IMR-90 (cell line): ENCODE measurements around the gene NOX3. TPM values are rescaled to one million over a fixed set of nuclear protein-coding genes. Genes with fewer than 3 reads are reported as not detected.
"Not testable (repeated sequence)": the region's sequence is repeated elsewhere in the genome, so short reads cannot be mapped to it uniquely, and the experiment has no call there.

Experiments
- ATAC-seq: fragments of 200-7000 bp; cut with Tn5 transposase; 2 replicates; pipeline ENCODE4 v1.9.1; 2020; ENCODE audit warnings: low read depth, mild to moderate bottlenecking, moderate library complexity
- BruUV-seq: library from RNA; stranded (reverse); fragments of 400-500 nt; replicated peaks from 2 replicates; lab custom pipeline; 2021; lab: Mats Ljungman, UMichigan
- CTCF ChIA-PET: fragments of 300-600 bp; formaldehyde crosslinking; extraction: SDS; loops from one replicate; lab custom pipeline; 2021; ENCODE audit warnings: antibody characterized with exemption; lab: Yijun Ruan, JAX
- POLR2A ChIA-PET: fragments of 300-600 bp; sonication (Branson Sonifier 250); formaldehyde crosslinking; loops from one replicate; lab custom pipeline; 2022; ENCODE audit warnings: antibody characterized with exemption; ENCODE audit not compliant: unreplicated experiment; lab: Charles Lee
- DNase-seq: peaks from one replicate; pipeline ENCODE4 v3.0.0; 2013
- H2AFZ ChIP-seq: replicated peaks from 2 replicates; pipeline ENCODE3; 2013; ENCODE audit warnings: low read length, mild to moderate bottlenecking; ENCODE audit not compliant: poor library complexity
- H2AK5ac ChIP-seq: 2 replicates; pipeline ENCODE4 v1.6.1; 2013; ENCODE audit warnings: low read depth, low read length, inconsistent platforms
- H2AK9ac ChIP-seq: replicated peaks from 2 replicates; pipeline ENCODE3; 2013; ENCODE audit warnings: mild to moderate bottlenecking, low read depth, low read length, moderate library complexity; ENCODE audit not compliant: poor library complexity
- H2BK120ac ChIP-seq: 2 replicates; pipeline ENCODE4 v1.6.1; 2013; ENCODE audit warnings: low read depth, low read length, inconsistent platforms
- H2BK15ac ChIP-seq: 3 replicates; pipeline ENCODE4 v1.6.1; 2013; ENCODE audit warnings: low read depth, low read length, inconsistent platforms
- H2BK20ac ChIP-seq: 2 replicates; pipeline ENCODE4 v1.6.1; 2013; ENCODE audit warnings: low read depth, mild to moderate bottlenecking, inconsistent platforms, low read length, moderate library complexity
- H2BK5ac ChIP-seq: 2 replicates; pipeline ENCODE4 v1.6.1; 2013; ENCODE audit warnings: mild to moderate bottlenecking, low read depth, low read length, inconsistent platforms; ENCODE audit not compliant: poor library complexity, severe bottlenecking
- H3K14ac ChIP-seq: replicated peaks from 2 replicates; pipeline ENCODE4 v1.6.1; 2013; ENCODE audit warnings: low read depth, low read length, inconsistent platforms
- H3K18ac ChIP-seq: 2 replicates; pipeline ENCODE4 v1.6.1; 2013; ENCODE audit warnings: low read depth, low read length, control low read depth
- H3K23ac ChIP-seq: 2 replicates; pipeline ENCODE4 v1.6.1; 2013; ENCODE audit warnings: low read depth, low read length, inconsistent platforms
- H3K27ac ChIP-seq: 2 replicates; pipeline ENCODE4 v1.5.1; 2013; ENCODE audit warnings: mild to moderate bottlenecking, control low read depth, low read length; ENCODE audit not compliant: insufficient read depth
- H3K27me3 ChIP-seq: 2 replicates; pipeline ENCODE4 v1.6.1; 2013; ENCODE audit warnings: low read length; ENCODE audit not compliant: control insufficient read depth, insufficient read depth
- H3K36me3 ChIP-seq: 2 replicates; pipeline ENCODE4 v1.6.1; 2013; ENCODE audit warnings: low read length, mixed read lengths; ENCODE audit not compliant: control insufficient read depth, insufficient read depth
- H3K4ac ChIP-seq: 2 replicates; pipeline ENCODE4 v1.6.1; 2013; ENCODE audit warnings: low read depth, low read length, inconsistent platforms
- H3K4me1 ChIP-seq: 2 replicates; pipeline ENCODE4 v1.6.1; 2013; ENCODE audit warnings: low read length, mixed read lengths; ENCODE audit not compliant: control insufficient read depth, insufficient read depth
- H3K4me2 ChIP-seq: 2 replicates; pipeline ENCODE4 v1.6.1; 2013; ENCODE audit warnings: low read depth, mild to moderate bottlenecking, control low read depth, low read length, moderate library complexity
- H3K4me3 ChIP-seq: 2 replicates; pipeline ENCODE4 v1.5.1; 2013; ENCODE audit warnings: low read depth, mild to moderate bottlenecking, control low read depth, low read length, moderate library complexity; ENCODE audit not compliant: insufficient read depth
- H3K56ac ChIP-seq: 2 replicates; pipeline ENCODE4 v1.6.1; 2013; ENCODE audit warnings: low read length, inconsistent platforms; ENCODE audit not compliant: insufficient read depth; ENCODE audit errors: extremely low read depth
- H3K79me1 ChIP-seq, 2 experiments: 2 replicates each; pipeline ENCODE4 v1.6.1; 2013; ENCODE audit warnings: low read length in 2 of 2, inconsistent platforms in 1 of 2, low read depth in 1 of 2
- H3K9ac ChIP-seq: 2 replicates; pipeline ENCODE4 v1.6.1; 2013; ENCODE audit warnings: low read depth, low read length, control low read depth
- H3K9me1 ChIP-seq: 2 replicates; pipeline ENCODE4 v1.6.1; 2013; ENCODE audit warnings: low read length, inconsistent platforms; ENCODE audit not compliant: insufficient read depth
- H3K9me3 ChIP-seq: 2 replicates; pipeline ENCODE4 v1.6.1; 2013; ENCODE audit warnings: low read length; ENCODE audit not compliant: control insufficient read depth, insufficient read depth
- H4K20me1 ChIP-seq: 2 replicates; pipeline ENCODE4 v1.6.1; 2013; ENCODE audit warnings: low read length, inconsistent platforms; ENCODE audit not compliant: insufficient read depth
- H4K5ac ChIP-seq: 2 replicates; pipeline ENCODE4 v1.6.1; 2013; ENCODE audit warnings: mild to moderate bottlenecking, low read depth, low read length, control low read depth
- H4K8ac ChIP-seq, 2 experiments: 2 replicates each; pipeline ENCODE4 v1.6.1; 2013; ENCODE audit warnings: low read depth in 2 of 2, low read length in 2 of 2, control low read depth in 1 of 2, inconsistent platforms in 1 of 2
- H4K91ac ChIP-seq: 2 replicates; pipeline ENCODE4 v1.6.1; 2013; ENCODE audit warnings: low read depth, low read length, inconsistent platforms; ENCODE audit not compliant: insufficient read depth
- WGBS, 2 experiments: methylation state at CpG; one replicate each; pipeline versions ENCODE4 v1.1.5 to v1.1.7; 2013; ENCODE audit warnings: missing lambda C conversion rate in 2 of 2; ENCODE audit not compliant: insufficient read length in 1 of 2; ENCODE audit errors: extremely low coverage in 2 of 2; 5-methylcytosine and 5-hydroxymethylcytosine counted together
- dilution Hi-C: fragments of 300-500 bp; cut with HindIII; formaldehyde crosslinking; loops from one replicate; pipeline ENCODE4 v1.14.3; 2018; ENCODE audit warnings: low sequenced_read_pairs; ENCODE audit not compliant: unreplicated experiment
- in situ Hi-C: fragments of 300-500 bp; cut with MboI; formaldehyde crosslinking; loops from 3 replicates; pipeline ENCODE4 v1.14.3; 2019; ENCODE audit warnings: low sequenced_read_pairs, inconsistent platforms, mixed read lengths
- intact Hi-C: fragments of 100-400 bp; cut with micrococcal nuclease; formaldehyde crosslinking; loops from 2 replicates; pipeline ENCODE4 v1.10.0; 2022
- polyA plus RNA-seq, 3 experiments: library from polyadenylated mRNA; depleted of rRNA; stranded (reverse); fragments of >200 nt; gene quantifications; 2 replicates each; pipeline ENCODE4 v1.2.3, GENCODE V29; 2012; ENCODE audit warnings: low replicate concordance in 1 of 3
- total RNA-seq: library from RNA; depleted of rRNA; stranded (reverse); fragments of >200 nt; gene quantifications from 2 replicates; pipeline ENCODE4 v1.2.3, GENCODE V29; 2012

The NOX3 gene
- total and polyA plus RNA-seq, 2 of the 4 experiments (the other 2 are of a cell fraction), result not detected

DNA sequence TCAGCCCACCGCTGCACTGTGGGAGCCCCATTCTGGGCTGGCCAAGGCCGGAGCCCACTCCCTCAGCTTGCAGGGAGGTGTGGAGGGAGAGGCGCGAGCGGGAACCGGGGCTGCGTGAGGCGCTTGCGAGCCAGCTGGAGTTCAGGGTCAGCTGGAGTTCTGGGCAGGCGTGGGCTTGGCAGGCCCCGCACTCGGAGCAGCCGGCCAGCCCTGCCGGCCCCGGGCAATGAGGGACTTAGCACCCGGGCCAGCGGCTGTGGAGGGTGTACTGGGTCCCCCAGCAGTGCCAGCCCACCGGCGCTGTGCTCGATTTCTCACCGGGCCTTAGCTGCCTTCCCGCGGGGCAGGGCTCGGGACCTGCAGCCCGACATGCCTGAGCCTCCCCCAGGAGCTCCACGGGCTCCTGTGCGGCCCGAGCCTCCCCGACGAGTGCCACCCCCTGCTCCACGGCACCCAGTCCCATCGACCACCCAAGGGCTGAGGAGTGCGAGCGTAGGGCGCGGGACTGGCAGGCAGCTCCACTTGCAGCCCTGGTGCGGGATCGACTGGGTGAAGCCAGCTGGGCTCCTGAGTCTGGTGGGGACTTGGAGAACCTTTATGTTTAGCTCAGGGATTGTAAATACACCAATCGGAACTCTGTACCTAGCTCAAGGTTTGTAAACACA lies 92.5 kb downstream of the NOX3 start:
- intact Hi-C loops, result not testable (repeated sequence)

More for the DNA sequence above, 92.5 kb downstream of the NOX3 start:
- H2BK5ac ChIP-seq, H3K4me3 ChIP-seq, H3K4ac ChIP-seq, H3K9me3 ChIP-seq, H3K27me3 ChIP-seq, H3K56ac ChIP-seq, ATAC-seq, H3K14ac ChIP-seq, DNase-seq, H4K5ac ChIP-seq, H3K9me1 ChIP-seq, H2BK15ac ChIP-seq, H3K4me1 ChIP-seq, H4K91ac ChIP-seq, H4K8ac ChIP-seq, dilution Hi-C loops, H3K9ac ChIP-seq, H3K79me1 ChIP-seq, H2AFZ ChIP-seq, H2AK9ac ChIP-seq, H2BK20ac ChIP-seq, BruUV-seq, POLR2A ChIA-PET, H3K4me2 ChIP-seq, H3K36me3 ChIP-seq, H2BK120ac ChIP-seq, H4K20me1 ChIP-seq, H3K18ac ChIP-seq, H3K27ac ChIP-seq, in situ Hi-C loops, H3K23ac ChIP-seq, CTCF ChIA-PET, H2AK5ac ChIP-seq: not testable (repeated sequence)
- WGBS, 2 experiments, result 80% methylated on average over 1 of the region's 39 CpGs; no CpG with 5 or more reads in 1 of the 2 experiments
